ENCODE measurements around the gene CD1B. TPM values are rescaled to one million over a fixed set of nuclear protein-coding genes. Genes with fewer than 3 reads are reported as not detected.
"Not testable (repeated sequence)": the region's sequence is repeated elsewhere in the genome, so short reads cannot be mapped to it uniquely, and the experiment has no call there.

CD1B gene
- not detected in 2 replicates for total RNA-seq (2014; rRNA removed; shearing (Covaris generic))

DNA sequence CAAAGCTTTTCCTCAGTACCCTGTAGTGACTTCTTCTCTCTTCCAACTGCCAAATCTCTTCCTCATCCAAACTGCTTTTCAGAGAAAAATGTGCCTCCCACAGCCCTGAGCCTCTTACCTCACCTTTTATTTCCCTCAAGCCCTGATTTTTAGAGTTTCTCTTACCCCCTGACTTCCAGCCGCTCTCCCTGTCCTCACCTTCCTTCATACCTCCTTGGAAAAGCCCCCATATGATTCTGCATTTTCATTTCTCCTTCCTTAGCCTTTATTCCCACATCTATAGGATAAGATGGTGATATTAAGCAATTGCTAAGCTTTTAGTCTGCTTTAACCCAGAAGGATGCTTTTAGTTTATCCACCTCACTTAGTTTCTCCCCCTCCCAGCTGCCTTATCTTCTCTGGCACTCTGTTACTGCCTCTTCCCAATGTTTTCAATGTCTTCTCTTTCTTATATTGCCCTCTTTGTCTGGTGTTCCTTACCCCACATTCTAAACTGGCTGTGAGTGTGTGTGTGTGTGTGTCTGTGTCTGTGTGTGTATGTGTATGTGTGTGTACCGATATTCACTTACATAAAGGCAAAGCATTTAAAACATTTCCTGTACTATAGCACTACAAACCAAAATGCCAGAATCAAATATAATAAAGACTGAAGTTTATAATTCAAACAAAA, at the start of gene CD1B:
TSS of gene CD1B (minus strand) at position 51 of the 670 bp plus-strand sequence. CDS start 108 bp downstream, outside the sequence.
- Histone ChIP-seq H3K27me3 (ENCODE audit: control insufficient read depth, insufficient read depth, low read length) (no peaks in the 10 kb centered on the region), H3K4me3 (ENCODE audit: insufficient read depth, low read depth, low read length) (no peak within 1 kb of the TSS), H3K36me3 (replicated peaks; ENCODE audit: control insufficient read depth, insufficient read depth, low read length) (no peaks in the 10 kb centered on the region)
- DNase-seq: no peak

GRCh38 chr1:158374860-158375259, 43.5 kb upstream of the CD1B start:
- no peak for DNase-seq
- H3K4me3 ChIP-seq (ENCODE audit: insufficient read depth, low read depth, low read length): no peak overlapping the region
- no peaks in the 10 kb centered on the region for H3K36me3 ChIP-seq (replicated peaks; ENCODE audit: control insufficient read depth, insufficient read depth, low read length)
- H3K27me3 ChIP-seq (ENCODE audit: control insufficient read depth, insufficient read depth, low read length): no peaks in the 10 kb centered on the region

DNA sequence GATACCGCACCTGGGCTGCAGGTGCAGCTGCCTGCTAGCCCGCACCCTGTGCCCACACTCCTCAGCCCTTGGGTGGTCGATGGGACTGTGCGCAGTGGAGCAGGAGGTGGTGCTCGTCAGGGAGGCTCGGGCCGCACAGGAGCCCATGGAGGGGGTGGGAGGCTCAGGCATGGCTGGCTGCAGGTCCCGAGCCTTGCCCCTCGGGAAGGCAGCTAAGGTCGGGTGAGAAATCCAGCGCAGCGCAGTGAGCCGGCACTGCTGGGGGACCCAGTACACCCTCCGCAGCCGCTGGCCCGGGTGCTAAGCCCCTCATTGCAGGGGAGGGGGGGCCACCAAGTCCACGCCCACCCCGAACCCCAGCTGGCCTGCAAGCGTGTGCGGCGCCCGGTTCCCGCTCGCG, 42.8 kb upstream of the CD1B start:
- H3K4me3 ChIP-seq (ENCODE audit: insufficient read depth, low read depth, low read length); H3K36me3 ChIP-seq (replicated peaks; ENCODE audit: control insufficient read depth, insufficient read depth, low read length); H3K27me3 ChIP-seq (ENCODE audit: control insufficient read depth, insufficient read depth, low read length); DNase-seq: not testable (repeated sequence)

- no peak for DNase-seq
- no peak overlapping the region for H3K4me3 ChIP-seq (ENCODE audit: insufficient read depth, low read depth, low read length)
- H3K36me3 ChIP-seq (replicated peaks; ENCODE audit: control insufficient read depth, insufficient read depth, low read length): no peaks in the 10 kb centered on the region
- no peaks in the 10 kb centered on the region for H3K27me3 ChIP-seq (ENCODE audit: control insufficient read depth, insufficient read depth, low read length)
These were observed 40.0 kb upstream of the CD1B start for GRCh38 chr1:158371188-158371953.

GRCh38 chr1:158366783-158367182, 35.5 kb upstream of the CD1B start:
- Histone ChIP-seq H3K4me3 (ENCODE audit: insufficient read depth, low read depth, low read length) (no peak overlapping the region), H3K27me3 (ENCODE audit: control insufficient read depth, insufficient read depth, low read length) (no peaks in the 10 kb centered on the region), H3K36me3 (replicated peaks; ENCODE audit: control insufficient read depth, insufficient read depth, low read length) (no peaks in the 10 kb centered on the region)
- no peak for DNase-seq

- no peaks in the 10 kb centered on the region for H3K36me3 ChIP-seq (replicated peaks; ENCODE audit: control insufficient read depth, insufficient read depth, low read length)
- no peaks in the 10 kb centered on the region for H3K27me3 ChIP-seq (ENCODE audit: control insufficient read depth, insufficient read depth, low read length)
- no peak for DNase-seq
- no peak overlapping the region for H3K4me3 ChIP-seq (ENCODE audit: insufficient read depth, low read depth, low read length)
These were observed 31.6 kb upstream of the CD1B start for GRCh38 chr1:158362941-158363340.

- DNase-seq: no peak
- Histone ChIP-seq H3K36me3 (replicated peaks; ENCODE audit: control insufficient read depth, insufficient read depth, low read length) (no peaks in the 10 kb centered on the region), H3K4me3 (ENCODE audit: insufficient read depth, low read depth, low read length) (no peak overlapping the region), H3K27me3 (ENCODE audit: control insufficient read depth, insufficient read depth, low read length) (no peaks in the 10 kb centered on the region)
These were observed 31.2 kb upstream of the CD1B start for GRCh38 chr1:158362482-158362881.

GRCh38 chr1:158357441-158357840, 26.1 kb upstream of the CD1B start:
- DNase-seq: no peak
- H3K36me3 ChIP-seq (replicated peaks; ENCODE audit: control insufficient read depth, insufficient read depth, low read length): no peaks in the 10 kb centered on the region
- H3K4me3 ChIP-seq (ENCODE audit: insufficient read depth, low read depth, low read length): no peak overlapping the region
- H3K27me3 ChIP-seq (ENCODE audit: control insufficient read depth, insufficient read depth, low read length): no peaks in the 10 kb centered on the region

DNA sequence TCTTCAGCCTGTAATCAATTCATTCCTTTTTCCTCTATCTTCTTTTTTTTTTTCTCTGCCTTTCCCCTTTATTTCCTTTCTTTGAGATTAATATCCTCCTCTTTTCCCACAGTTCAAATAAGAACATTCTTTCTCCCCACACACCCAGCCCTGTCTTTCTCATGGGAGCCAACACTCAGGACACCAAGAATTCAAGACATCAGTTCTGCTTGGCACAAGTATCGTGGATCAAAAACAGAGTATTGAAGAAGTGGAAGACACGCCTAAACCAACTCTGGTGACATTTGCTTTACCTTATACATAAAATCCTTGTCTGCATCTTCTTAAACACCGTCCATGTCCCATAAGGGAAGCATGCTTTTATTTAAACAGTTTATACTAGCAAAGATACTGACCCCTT, 25.3 kb upstream of the CD1B start:
- no peaks in the 10 kb centered on the region for H3K36me3 ChIP-seq (replicated peaks; ENCODE audit: control insufficient read depth, insufficient read depth, low read length)
- DNase-seq: no peak
- H3K27me3 ChIP-seq (ENCODE audit: control insufficient read depth, insufficient read depth, low read length): no peaks in the 10 kb centered on the region
- no peak overlapping the region for H3K4me3 ChIP-seq (ENCODE audit: insufficient read depth, low read depth, low read length)

DNA sequence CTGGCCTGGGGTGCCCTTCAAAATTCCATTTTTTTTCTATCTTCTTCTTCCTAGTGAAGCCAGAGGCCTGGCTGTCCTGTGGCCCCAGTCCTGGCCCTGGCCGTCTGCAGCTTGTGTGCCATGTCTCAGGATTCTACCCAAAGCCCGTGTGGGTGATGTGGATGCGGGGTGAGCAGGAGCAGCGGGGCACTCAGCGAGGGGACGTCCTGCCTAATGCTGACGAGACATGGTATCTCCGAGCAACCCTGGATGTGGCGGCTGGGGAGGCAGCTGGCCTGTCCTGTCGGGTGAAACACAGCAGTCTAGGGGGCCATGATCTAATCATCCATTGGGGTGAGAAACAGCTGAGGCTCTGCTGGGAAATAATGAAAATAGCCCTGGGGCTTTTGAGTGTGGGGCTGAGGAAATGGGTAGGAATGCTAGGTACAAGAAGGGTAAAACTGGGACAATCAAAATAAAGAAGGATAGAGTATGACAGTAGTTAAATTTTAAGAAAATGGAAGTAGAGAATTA, 24.5 kb upstream of the CD1B start:
- DNase-seq: no peak
- Histone ChIP-seq H3K27me3 (ENCODE audit: control insufficient read depth, insufficient read depth, low read length) (no peaks in the 10 kb centered on the region), H3K36me3 (replicated peaks; ENCODE audit: control insufficient read depth, insufficient read depth, low read length) (no peaks in the 10 kb centered on the region), H3K4me3 (ENCODE audit: insufficient read depth, low read depth, low read length) (no peak overlapping the region)

DNA sequence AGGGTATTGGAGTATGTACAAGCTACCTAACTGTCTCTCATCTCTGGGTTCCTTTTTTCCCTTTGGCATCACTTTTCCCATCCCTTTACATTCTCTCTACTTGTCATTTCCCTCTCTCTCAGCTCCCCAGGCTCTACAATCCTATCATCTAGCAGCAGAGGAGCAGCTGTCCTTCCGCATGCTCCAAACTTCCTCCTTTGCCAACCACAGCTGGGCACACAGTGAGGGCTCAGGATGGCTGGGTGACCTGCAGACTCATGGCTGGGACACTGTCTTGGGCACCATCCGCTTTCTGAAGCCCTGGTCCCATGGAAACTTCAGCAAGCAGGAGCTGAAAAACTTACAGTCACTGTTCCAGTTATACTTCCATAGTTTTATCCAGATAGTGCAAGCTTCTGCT, 22.9 kb upstream of the CD1B start:
- H3K27me3 ChIP-seq (ENCODE audit: control insufficient read depth, insufficient read depth, low read length): no peaks in the 10 kb centered on the region
- no peak for DNase-seq
- H3K4me3 ChIP-seq (ENCODE audit: insufficient read depth, low read depth, low read length): no peak overlapping the region
- H3K36me3 ChIP-seq (replicated peaks; ENCODE audit: control insufficient read depth, insufficient read depth, low read length): no peaks in the 10 kb centered on the region

- DNase-seq: no peak
- no peak within 1 kb of the TSS for H3K4me3 ChIP-seq (ENCODE audit: insufficient read depth, low read depth, low read length)
- H3K27me3 ChIP-seq (ENCODE audit: control insufficient read depth, insufficient read depth, low read length): no peaks in the 10 kb centered on the region
- H3K36me3 ChIP-seq (replicated peaks; ENCODE audit: control insufficient read depth, insufficient read depth, low read length): no peaks in the 10 kb centered on the region
These were observed 22.2 kb upstream of the CD1B start, which contains the start of gene CD1E for GRCh38 chr1:158353303-158354075. Gene CD1E, plus strand, starts transcription at chr1:158353894. Its CDS starts 95 bp downstream, at chr1:158353989.

GRCh38 chr1:158348946-158349345, 17.6 kb upstream of the CD1B start:
- not testable (repeated sequence) for H3K27me3 ChIP-seq (ENCODE audit: control insufficient read depth, insufficient read depth, low read length); H3K4me3 ChIP-seq (ENCODE audit: insufficient read depth, low read depth, low read length); H3K36me3 ChIP-seq (replicated peaks; ENCODE audit: control insufficient read depth, insufficient read depth, low read length); DNase-seq

DNA sequence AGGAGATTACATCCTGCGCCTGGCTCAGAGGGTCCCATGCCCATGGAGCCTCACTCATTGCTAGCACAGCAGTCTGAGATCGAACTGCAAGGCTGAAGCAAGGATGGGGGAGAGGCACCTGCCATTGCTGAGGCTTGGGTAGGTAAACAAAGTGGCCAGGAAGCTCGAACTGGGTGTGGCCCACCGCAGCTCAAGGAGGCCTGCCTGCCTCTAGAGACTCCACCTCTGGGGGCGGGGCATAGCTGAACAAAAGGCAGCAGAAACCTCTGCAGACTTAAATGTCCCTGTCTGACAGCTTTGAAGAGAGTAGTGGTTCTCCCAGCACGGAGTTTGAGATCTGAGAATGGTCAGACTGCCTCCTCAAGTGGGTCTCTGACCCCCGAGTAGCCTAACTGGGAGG, 5.1 kb upstream of the CD1B start:
- not testable (repeated sequence) for H3K4me3 ChIP-seq (ENCODE audit: insufficient read depth, low read depth, low read length); H3K27me3 ChIP-seq (ENCODE audit: control insufficient read depth, insufficient read depth, low read length); H3K36me3 ChIP-seq (replicated peaks; ENCODE audit: control insufficient read depth, insufficient read depth, low read length); DNase-seq

DNA sequence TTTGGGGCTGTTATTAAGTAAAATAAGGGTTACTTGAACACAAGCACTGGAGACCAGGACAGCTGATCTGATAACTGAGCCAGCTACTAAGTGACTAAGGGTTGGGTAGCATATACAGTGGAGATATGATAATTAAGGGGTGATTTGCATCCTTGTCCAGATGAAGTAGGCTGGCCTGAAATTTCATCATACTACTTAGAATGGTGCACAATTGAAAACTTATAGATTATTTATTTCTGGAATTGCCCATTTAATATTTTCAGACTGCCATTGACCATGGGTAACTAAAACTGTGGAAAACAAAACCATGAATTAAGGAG, 3.8 kb upstream of the CD1B start:
- Histone ChIP-seq H3K4me3 (ENCODE audit: insufficient read depth, low read depth, low read length) (no peak overlapping the region), H3K36me3 (replicated peaks; ENCODE audit: control insufficient read depth, insufficient read depth, low read length) (no peaks in the 10 kb centered on the region), H3K27me3 (ENCODE audit: control insufficient read depth, insufficient read depth, low read length) (no peaks in the 10 kb centered on the region)
- no peak for DNase-seq
